HepG2 (cell line): ENCODE measurements around the gene MBOAT7. TPM values are rescaled to one million over a fixed set of nuclear protein-coding genes. Genes with fewer than 3 reads are reported as not detected.

Experiments used
- AFF4 ChIP-seq: sonication (generic); formaldehyde crosslinking; IDR thresholded peaks from 2 replicates; pipeline ENCODE4 v1.4.0; 2020; ENCODE audit warnings: missing genetic modification reagents
- E2F5 ChIP-seq: sonication (generic); formaldehyde crosslinking; conservative IDR thresholded peaks from 2 replicates; pipeline ENCODE4 v1.4.0; 2020; ENCODE audit warnings: missing genetic modification reagents
- GABPB1 ChIP-seq: IDR thresholded peaks from 2 replicates; pipeline ENCODE4 v1.6.1; 2016; ENCODE audit warnings: mild to moderate bottlenecking, missing genetic modification reagents, moderate library complexity, missing compliant biosample characterization
- LCORL ChIP-seq, 2 experiments: fragments of 450-650 bp in 1 of 2; sonication (generic) in 1 of 2; formaldehyde crosslinking in 1 of 2; IDR thresholded peaks; 2 replicates each; pipeline versions ENCODE4 v1.5.0 to v1.6.1; 2017 to 2020; ENCODE audit warnings: antibody characterized with exemption in 1 of 2, missing genetic modification reagents in 1 of 2
- MEIS1 ChIP-seq: sonication (generic); formaldehyde crosslinking; IDR thresholded peaks from 2 replicates; pipeline ENCODE4 v1.9.0; 2021; ENCODE audit warnings: mild to moderate bottlenecking, missing genetic modification reagents, moderate library complexity, borderline replicate concordance
- NCOR1 ChIP-seq: fragments of 200-600 bp; sonication (generic); IDR thresholded peaks from 2 replicates; pipeline ENCODE4 v1.7.0; 2017; ENCODE audit warnings: antibody characterized with exemption, low read length, borderline replicate concordance
- PPARG ChIP-seq: conservative IDR thresholded peaks from 2 replicates; pipeline ENCODE4 v1.6.1; 2016; ENCODE audit warnings: missing biosample characterization, missing genetic modification reagents
- RXRA ChIP-seq: sonication (generic); formaldehyde crosslinking; IDR thresholded peaks from 2 replicates; pipeline ENCODE4 v1.5.1; 2020; ENCODE audit warnings: missing genetic modification reagents
- SMAD3 ChIP-seq: sonication (generic); formaldehyde crosslinking; IDR thresholded peaks from 2 replicates; pipeline ENCODE4 v1.4.0; 2020; ENCODE audit warnings: missing genetic modification reagents
- SNAPC4 ChIP-seq: sonication (generic); formaldehyde crosslinking; IDR thresholded peaks from 2 replicates; pipeline ENCODE4 v1.4.0; 2020; ENCODE audit warnings: mild to moderate bottlenecking, missing genetic modification reagents
- ZNF280D ChIP-seq: sonication (generic); formaldehyde crosslinking; IDR thresholded peaks from 2 replicates; pipeline ENCODE4 v1.5.1; 2020; ENCODE audit warnings: mild to moderate bottlenecking, missing genetic modification reagents
- ZNF564 ChIP-seq: sonication (generic); formaldehyde crosslinking; IDR thresholded peaks from 2 replicates; pipeline ENCODE4 v1.8.1; 2023; ENCODE audit warnings: mild to moderate bottlenecking, missing genetic modification reagents
- ZNF784 ChIP-seq: sonication (generic); formaldehyde crosslinking; IDR thresholded peaks from 2 replicates; pipeline ENCODE4 v1.5.1; 2020; ENCODE audit warnings: missing genetic modification reagents, mild to moderate bottlenecking, borderline replicate concordance
- polyA plus RNA-seq, 8 experiments: library from polyadenylated mRNA; depleted of rRNA in 3 of 8; stranded (reverse) in 7 of 8; unstranded in 1 of 8; fragments of >200 nt; fragmentation: Illumina TruSeq in 4 of 8; extraction: Trizol in 4 of 8; gene quantifications; 2 replicates each; pipeline versions ENCODE4 v1.2.1 to v1.2.3, GENCODE V29; 2011 to 2016; ENCODE audit warnings: low read depth in 4 of 8, missing spikeins in 1 of 8, mixed read lengths in 1 of 8; ENCODE audit not compliant: insufficient read depth in 1 of 8
- total RNA-seq, 5 experiments: library from RNA; depleted of rRNA; stranded (reverse); fragments of >200 nt; fragmentation: Illumina TruSeq; extraction: Trizol; gene quantifications; 2 replicates each; pipeline ENCODE4 v1.2.3, GENCODE V29; 2016; ENCODE audit warnings: low read depth in 1 of 5

MBOAT7 gene
- total and polyA plus RNA-seq, 2 of the 13 experiments (the other 11 are each of a cell fraction or from before 2014, with no cell fraction given) = 22.2 to 25.5 TPM

GRCh38 chr19:54190503-54191010 is 1.2 kb upstream of the MBOAT7 start (continued):
- peak; percentile 62; the same call in 1 of the 2 replicates for TF ChIP-seq ZNF564 (CRISPR knock-in tag)
- no peak for TF ChIP-seq PPARG (CRISPR knock-in tag)
- TF ChIP-seq SNAPC4 (CRISPR knock-in tag) = peak; percentile 4; the same call in 1 of the 2 replicates
- no peak for TF ChIP-seq SMAD3 (CRISPR knock-in tag)
- no peak for TF ChIP-seq LCORL (IDR thresholded peaks at IDR 0.05)
- peak; percentile 54 for TF ChIP-seq LCORL (CRISPR knock-in tag; IDR thresholded peaks at IDR 0.05)
- 0 out of 2 replicates have a peak, but pooled peaks have one; percentile 3 for TF ChIP-seq RXRA (CRISPR knock-in tag)
- TF ChIP-seq E2F5 (CRISPR knock-in tag) = no peak
- TF ChIP-seq MEIS1 = peak; percentile 61; the same call in 1 of the 2 replicates
- TF ChIP-seq NCOR1 = peak; percentile 17; the same call in 1 of the 2 replicates
- peak; percentile 70; the same call in 1 of the 2 replicates for TF ChIP-seq GABPB1
- TF ChIP-seq AFF4 (CRISPR knock-in tag) = no peak
- TF ChIP-seq ZNF280D (CRISPR knock-in tag) = peak; percentile 13; the same call in 1 of the 2 replicates
- no peak for TF ChIP-seq ZNF784 (CRISPR knock-in tag)
